Lung microvascular endothelial cell (primary cell): Measurements from ENCODE around the gene ARHGEF10L. TPM values are rescaled to one million over a fixed set of nuclear protein-coding genes. Genes with fewer than 3 reads are reported as not detected.

ENCODE experiments used
- DNase-seq, 2 donors: peaks; one replicate each; pipeline versions ENCODE4 v3.0.0 to v3.0.0-alpha.2; 2010; ENCODE audit warnings: low read depth in 2 of 2
- total RNA-seq: library from RNA; depleted of rRNA; stranded (reverse); fragments of >200 nt; gene quantifications from 2 replicates; pipeline ENCODE4 v1.2.1, GENCODE V29; 2014

ARHGEF10L gene
- total RNA-seq, 1 donor from 2014 or later = 0.20 TPM

- DNase-seq = no peak
Measured at GRCh38 chr1:17655922-17656321, 116.4 kb downstream of the ARHGEF10L start.

DNA sequence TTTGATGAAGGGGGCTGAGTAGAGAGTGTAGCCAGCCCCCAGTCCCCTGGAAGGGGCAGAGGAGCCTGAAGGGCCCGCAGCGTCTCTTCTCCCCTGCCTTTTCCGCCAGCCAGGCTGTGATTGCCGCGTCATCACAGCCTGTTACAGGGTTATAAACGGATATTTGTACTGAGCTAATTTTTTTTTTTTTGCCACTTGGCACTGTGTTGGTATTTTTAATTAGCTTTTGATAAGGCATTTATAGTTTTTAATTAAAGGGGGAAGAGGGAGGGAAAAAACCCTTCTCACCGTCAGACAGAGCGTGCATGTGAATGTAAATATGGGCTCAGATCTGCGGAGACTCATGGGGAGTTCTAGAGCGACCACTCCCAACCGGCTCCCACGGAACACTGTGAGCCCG lies 117.9 kb downstream of the ARHGEF10L start:
- no peak for DNase-seq

- no peak for DNase-seq
Measured at GRCh38 chr1:17658837-17659236, 119.3 kb downstream of the ARHGEF10L start.

DNA sequence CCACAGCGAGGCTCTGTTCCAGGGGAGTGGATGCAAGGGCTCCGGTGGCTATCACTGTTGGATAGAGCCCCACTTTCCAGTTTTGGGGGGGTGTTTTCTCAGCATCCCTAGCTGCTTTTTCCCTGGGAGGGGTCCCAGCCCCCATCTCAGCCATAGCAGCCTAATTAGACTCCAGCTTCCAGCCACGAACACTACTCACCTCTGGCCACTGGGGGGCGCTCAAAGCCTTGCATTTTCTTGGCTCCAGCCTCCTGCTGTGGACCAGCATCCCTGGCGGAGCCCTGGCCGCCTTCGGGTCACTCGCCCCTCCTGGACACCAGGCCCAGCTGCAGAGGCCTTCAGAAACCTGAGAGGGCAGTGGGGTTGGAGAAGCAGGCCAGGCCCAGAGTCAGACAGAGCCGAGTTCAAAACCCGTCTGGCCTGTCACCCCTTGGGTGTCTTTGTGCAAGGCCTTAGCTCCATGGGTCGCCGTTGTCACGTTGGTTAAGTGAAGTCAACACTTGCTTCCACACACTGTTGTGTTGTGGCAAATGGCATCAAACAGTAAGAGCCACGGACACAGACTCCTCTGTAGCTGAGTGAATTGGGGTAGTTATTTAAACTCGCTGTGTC lies 122.2 kb downstream of the ARHGEF10L start:
- peak; percentile 57 to 67 for DNase-seq

DNA sequence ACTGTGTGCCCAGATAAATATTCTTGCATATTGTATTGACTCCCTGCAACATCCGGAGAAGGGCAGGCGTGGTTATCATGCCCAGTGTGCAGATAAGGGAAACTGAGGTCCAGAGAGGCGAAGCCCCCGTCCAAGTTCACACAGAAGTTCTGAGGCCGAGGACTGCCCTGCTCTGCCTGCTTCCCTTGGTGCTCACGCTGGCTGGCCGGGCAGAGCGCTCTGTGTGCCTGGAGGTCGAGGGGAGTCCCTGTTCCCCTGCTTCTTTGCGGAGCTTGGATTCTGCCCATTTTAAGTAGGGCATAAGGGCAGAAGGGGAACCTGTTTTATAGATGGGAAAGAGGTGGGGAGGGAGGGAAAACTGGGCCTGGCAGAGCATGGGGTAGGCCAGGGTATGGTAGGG lies 122.8 kb downstream of the ARHGEF10L start:
- no peak for DNase-seq

- DNase-seq = no peak
Measured at GRCh38 chr1:17662786-17663185, 123.3 kb downstream of the ARHGEF10L start.

DNA sequence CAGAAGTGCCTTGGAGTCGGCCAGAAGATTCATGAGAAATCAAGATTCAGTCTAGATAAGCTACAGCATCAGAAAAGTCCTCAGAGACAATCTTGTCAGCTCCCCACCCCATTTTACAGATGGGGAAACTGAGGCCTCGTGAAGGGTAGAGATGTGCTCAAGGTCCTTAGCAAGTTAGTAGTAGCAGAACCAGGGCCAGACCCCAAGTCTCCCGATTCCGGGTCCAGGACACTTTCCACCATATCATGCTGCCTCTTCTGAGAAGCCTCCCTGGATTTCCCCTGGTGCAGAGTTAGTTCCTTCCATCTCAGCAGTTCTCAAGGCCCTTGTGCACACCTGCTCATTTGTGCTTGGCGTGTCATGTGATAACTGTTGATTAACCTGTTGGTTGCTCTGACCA lies 124.1 kb downstream of the ARHGEF10L start:
- no peak for DNase-seq

DNA sequence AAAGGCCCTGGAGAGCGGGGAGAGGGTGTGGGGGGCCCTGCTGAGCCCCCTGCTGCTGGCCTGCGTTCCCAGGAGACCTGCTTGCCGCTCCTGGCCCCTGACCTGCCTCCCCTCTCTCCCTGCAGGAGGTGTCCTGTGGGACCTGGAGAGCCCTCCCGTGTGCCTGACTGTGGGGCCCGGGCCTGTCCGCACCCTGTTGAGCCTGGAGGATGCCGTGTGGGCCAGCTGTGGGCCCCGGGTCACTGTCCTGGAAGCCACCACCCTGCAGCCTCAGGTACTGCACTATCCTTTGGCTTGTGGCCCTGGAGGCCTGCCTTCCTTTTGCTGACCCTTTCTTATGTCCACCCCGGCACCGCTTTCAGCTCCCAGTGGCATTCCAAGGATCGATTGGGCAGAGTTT lies 124.8 kb downstream of the ARHGEF10L start:
- DNase-seq = no peak

GRCh38 chr1:17665054-17665453 lies 125.6 kb downstream of the ARHGEF10L start:
- no peak for DNase-seq

DNA sequence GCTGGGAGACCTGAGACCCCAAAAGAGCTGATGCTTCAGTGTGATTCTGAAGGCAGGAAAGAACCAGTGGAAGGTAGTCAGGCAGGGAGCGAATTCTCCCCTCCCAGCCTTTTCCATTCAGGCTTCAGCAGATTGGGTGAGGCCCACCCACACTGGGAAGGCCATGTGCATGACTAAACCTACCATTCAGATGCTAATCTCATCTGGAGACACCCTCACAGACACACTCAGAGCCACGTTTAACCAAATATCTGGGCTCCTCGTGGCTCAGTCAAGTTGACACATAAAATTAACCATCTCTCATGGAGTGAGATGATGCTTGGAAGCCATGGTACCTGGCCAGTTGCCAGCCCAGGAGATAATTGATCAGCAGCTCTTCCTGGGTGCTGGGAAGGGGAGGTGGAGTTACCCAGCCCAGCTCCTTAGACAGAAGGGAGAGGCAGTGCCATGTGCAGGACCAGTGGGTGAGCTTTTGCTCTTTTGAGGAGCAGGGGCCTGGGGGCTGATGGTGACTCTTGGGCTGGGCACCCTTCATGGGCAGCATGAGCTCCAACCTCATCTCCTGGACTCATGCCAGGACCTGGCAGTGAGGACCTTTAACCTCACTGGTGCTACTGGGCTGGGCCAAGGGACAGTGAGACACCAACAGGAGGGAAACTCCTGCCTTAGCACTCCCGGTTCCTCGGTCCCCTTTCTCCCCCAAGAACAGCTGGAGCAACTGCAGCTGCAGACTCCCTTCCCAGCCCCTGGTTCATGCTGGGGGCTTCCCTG lies 126.6 kb downstream of the ARHGEF10L start:
- DNase-seq = no peak

GRCh38 chr1:17667641-17668040 lies 128.1 kb downstream of the ARHGEF10L start:
- no peak for DNase-seq

DNA sequence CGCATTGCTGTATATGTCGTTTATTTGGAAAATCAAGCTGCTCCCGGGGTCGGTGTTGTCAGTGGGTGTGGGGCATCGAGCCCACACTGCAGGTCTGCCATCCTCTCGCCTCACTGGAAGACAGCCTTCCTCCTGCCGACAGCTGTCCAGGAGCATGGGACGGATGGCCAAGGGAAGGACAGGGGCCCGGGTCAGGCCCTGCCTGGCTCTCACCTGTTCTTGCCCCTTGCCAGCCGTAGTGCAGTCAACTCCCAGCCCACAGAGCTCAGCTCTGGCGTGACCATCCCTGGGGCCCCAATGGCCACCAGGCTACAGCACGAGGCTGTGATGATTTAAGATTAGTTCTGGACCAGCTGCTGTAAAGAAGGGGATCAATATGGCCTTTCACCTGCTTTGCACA lies 128.7 kb downstream of the ARHGEF10L start:
- DNase-seq = no peak

DNA sequence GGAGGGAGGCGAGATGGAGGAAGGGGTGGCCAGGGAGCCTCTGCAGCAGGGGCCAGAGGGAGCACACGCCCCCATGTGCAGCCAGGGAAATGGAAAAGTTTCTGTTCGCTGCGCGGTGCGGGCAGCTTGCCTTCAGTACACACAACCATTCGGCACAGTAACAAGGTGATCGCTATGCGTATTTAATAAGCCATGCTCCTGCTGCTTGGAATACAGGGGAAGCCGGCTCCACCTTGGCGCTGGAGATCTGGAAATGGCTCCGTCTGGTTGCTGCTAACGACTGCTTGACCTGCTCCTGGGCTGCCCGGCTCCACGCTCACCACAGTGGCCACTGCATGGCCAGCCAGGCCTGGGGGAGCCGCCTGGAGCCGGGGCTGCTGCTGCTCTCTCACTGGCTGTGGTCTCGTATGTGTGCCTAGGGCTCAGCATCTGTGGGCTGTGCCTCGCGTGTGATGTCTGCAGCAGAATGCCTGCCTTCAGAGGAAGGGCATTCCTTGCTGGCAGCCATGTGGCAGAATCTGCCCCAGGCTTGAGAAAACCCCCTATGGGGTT lies 129.2 kb downstream of the ARHGEF10L start:
- no peak for DNase-seq

DNA sequence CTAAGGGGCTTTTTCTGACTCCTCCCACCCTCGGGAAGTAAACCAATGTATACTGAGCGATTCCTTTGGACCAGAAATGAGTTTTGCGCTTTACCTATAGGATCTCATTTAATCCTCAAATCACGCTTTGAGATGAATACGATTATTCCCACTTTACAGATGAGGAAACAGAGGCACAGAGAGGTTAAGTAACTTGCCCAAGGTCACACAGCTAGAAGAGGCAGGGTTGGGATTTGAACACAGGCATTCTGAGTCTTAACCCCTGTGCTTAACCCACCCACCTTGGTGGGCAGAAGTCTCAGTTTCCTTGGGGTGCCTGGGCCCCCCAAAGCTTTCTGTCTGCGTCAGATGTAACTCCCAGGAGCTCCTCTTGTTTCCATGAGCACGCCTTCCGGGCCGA lies 129.8 kb downstream of the ARHGEF10L start:
- DNase-seq = no peak

GRCh38 chr1:17669866-17670451 lies 130.5 kb downstream of the ARHGEF10L start:
- no peak for DNase-seq

- DNase-seq = no peak
Measured at GRCh38 chr1:17670587-17671313, 131.3 kb downstream of the ARHGEF10L start.

DNA sequence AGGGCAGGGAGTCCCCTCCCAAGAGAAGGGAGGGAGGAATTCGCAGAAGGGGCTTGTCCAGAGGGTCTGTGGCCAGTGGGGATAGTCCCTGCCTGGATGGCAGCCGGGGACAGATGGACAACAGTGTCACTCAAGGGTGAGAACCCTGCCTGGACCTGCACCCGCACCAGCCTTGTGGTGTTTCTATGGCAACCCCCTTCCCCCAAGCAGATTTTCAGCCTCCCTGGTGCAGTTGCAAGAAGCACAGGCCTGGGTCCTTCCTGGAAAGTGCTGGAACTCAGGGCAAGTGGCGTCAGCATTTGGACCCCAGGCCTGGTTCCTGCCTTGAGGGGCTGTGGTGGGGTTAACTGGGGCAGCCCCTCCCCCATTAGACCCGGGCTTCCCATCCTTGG lies 131.8 kb downstream of the ARHGEF10L start:
- DNase-seq = no peak

GRCh38 chr1:17671741-17672140 lies 132.2 kb downstream of the ARHGEF10L start:
- DNase-seq = no peak

DNA sequence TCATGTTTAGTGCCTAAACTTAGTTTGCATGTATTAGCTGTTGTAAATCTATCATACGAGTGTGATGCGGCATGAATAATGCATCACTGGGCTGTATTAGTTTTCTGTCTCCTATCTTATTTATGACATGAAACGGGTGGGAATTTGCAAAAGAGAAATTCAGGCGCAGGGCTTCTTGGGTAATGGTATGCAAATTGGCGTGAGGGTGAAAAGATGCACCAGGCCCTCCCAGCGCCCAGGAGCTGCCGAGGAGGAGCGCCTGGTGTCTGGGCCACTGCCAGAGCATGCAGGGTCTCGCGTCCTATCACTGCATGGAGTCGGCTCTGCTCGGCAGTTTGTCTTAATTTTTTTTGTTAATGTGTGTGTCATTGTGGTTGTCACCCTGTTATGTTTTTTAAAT lies 132.7 kb downstream of the ARHGEF10L start:
- no peak for DNase-seq

- no peak for DNase-seq
Measured at GRCh38 chr1:17673329-17674072, 134.0 kb downstream of the ARHGEF10L start.
